ENCODE measurements around the gene UBN1.

The UBN1 gene

DNA sequence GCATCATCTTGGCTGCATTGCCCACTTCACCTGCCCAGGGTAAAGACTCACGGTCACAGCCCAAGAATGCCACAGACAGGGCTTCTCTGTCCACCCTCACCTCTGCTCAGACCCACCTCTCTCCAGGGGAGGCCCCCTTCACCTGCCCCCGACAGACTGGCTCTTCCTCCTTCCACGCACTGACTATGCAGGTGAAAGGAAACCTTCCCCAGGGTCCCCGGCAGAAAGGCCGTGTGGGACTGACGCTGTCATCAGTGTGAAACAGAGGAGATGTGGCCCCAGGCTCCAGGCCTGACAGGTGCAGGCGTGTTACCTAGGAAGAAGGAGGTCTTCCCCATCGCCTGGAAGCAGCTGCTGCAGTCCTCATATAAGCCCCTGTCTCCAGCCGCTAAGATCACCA is 35.5 kb upstream of the UBN1 start:
- Histone ChIP-seq H2BK12ac (ENCODE audit: low read length in 2 of 2) (no peak overlapping the region), H2BK15ac (ENCODE audit: low read depth, poor library complexity, severe bottlenecking) (no peak overlapping the region), H3K9ac (ENCODE audit: low read length) (no peak overlapping the region), H3K79me1 (replicated peaks; ENCODE audit: low read length, poor library complexity, severe bottlenecking) (peaks cover 16% of the 10 kb centered on the region), H3K36me3 (ENCODE audit: control insufficient read depth in 1 of 2, insufficient read depth in 2 of 2, low read depth in 1 of 2, low read length in 2 of 2) (peaks cover 64 to 83% of the 10 kb centered on the region in 2 experiments), H3K9me3 (ENCODE audit: control insufficient read depth, low read length) (no peaks in the 10 kb centered on the region), H3K14ac (ENCODE audit: low read length in 2 of 2) (no peak overlapping the region), H3K18ac (ENCODE audit: low read depth in 1 of 2, low read length in 2 of 2) (no peak overlapping the region), H4K8ac (ENCODE audit: low read length) (peak overlapping the region; percentile 23), H2BK5ac (ENCODE audit: low read depth, low read length, poor library complexity, severe bottlenecking) (no peak overlapping the region), H2AK5ac (ENCODE audit: low read length, severe bottlenecking) (no peak overlapping the region), H3K27ac (ENCODE audit: low read length, poor library complexity, severe bottlenecking) (no peak overlapping the region), H2AFZ (ENCODE audit: low read depth, low read length) (no peak overlapping the region), H3K4me1 (ENCODE audit: control insufficient read depth, insufficient read depth, low read depth, low read length) (no peaks in the 10 kb centered on the region), H3K23ac (ENCODE audit: low read length in 2 of 2) (no peak overlapping the region), H3K4ac (ENCODE audit: low read depth in 1 of 2, low read length in 2 of 2) (no peak overlapping the region), H3K27me3 (ENCODE audit: control insufficient read depth in 1 of 2, insufficient read depth in 1 of 2, low read length in 2 of 2) (no peaks in the 10 kb centered on the region), H4K91ac (ENCODE audit: low read length) (no peak overlapping the region), H2BK120ac (ENCODE audit: low read depth, low read length) (no peak overlapping the region), H3K4me3 (ENCODE audit: insufficient read depth in 1 of 2, low read depth in 1 of 2, low read length in 2 of 2) (no peak overlapping the region), H3K4me2 (ENCODE audit: low read length, poor library complexity, severe bottlenecking) (no peak overlapping the region)
- no peak for DNase-seq
- WGBS = 95% methylated on average over 9 of the region's 9 CpGs

DNA sequence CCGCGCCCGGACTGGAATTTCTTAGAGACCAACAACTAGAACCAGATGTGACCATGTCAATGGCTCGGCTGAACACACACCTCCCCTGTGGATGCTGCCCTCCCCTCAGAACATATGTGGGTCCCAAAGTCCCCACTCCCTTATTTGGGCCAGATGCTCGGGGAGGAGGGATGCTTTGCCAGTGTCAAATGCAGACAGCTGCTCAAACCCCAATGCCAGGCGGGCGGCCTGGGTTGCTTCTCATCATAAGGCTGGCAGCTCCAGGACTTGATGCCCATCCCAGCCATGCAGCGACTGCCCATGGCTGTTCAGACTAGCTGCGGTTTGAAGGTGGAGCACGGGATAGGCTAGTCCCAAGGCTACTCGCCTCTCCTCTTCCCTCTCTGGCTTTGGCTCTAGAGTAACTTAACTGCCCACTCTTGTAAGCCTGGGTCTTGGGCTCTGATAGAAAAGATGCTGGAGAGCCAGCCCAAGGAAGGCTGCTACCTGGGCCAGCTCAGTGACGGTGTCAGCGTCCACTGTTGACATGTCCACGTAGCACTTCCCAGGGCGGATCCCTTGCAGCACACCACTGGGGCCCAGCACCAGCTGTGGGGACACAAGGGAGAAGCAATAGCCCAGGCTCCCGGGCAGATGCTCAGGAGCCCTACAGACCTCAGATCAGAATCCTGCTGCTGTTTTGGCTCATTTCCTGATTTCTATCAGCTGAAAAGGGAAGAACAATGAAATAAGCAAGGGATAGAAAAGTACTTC is 33.9 kb upstream of the UBN1 start:
- Histone ChIP-seq H3K9ac (ENCODE audit: low read length) (no peak overlapping the region), H4K8ac (ENCODE audit: low read length) (no peak overlapping the region), H4K91ac (ENCODE audit: low read length) (no peak overlapping the region), H2BK15ac (ENCODE audit: low read depth, poor library complexity, severe bottlenecking) (no peak overlapping the region), H3K23ac (ENCODE audit: low read length in 2 of 2) (no peak overlapping the region), H3K4me3 (ENCODE audit: insufficient read depth in 1 of 2, low read depth in 1 of 2, low read length in 2 of 2) (no peak overlapping the region), H2BK120ac (ENCODE audit: low read depth, low read length) (no peak overlapping the region), H2AK5ac (ENCODE audit: low read length, severe bottlenecking) (no peak overlapping the region), H2BK12ac (ENCODE audit: low read length in 2 of 2) (no peak overlapping the region), H3K9me3 (ENCODE audit: control insufficient read depth, low read length) (no peaks in the 10 kb centered on the region), H3K27me3 (ENCODE audit: control insufficient read depth in 1 of 2, insufficient read depth in 1 of 2, low read length in 2 of 2) (no peaks in the 10 kb centered on the region), H3K4me1 (ENCODE audit: control insufficient read depth, insufficient read depth, low read depth, low read length) (no peaks in the 10 kb centered on the region), H3K14ac (ENCODE audit: low read length in 2 of 2) (no peak overlapping the region), H2BK5ac (ENCODE audit: low read depth, low read length, poor library complexity, severe bottlenecking) (no peak overlapping the region), H3K27ac (ENCODE audit: low read length, poor library complexity, severe bottlenecking) (no peak overlapping the region), H3K36me3 (ENCODE audit: control insufficient read depth in 1 of 2, insufficient read depth in 2 of 2, low read depth in 1 of 2, low read length in 2 of 2) (peaks cover 70 to 80% of the 10 kb centered on the region in 2 experiments), H3K79me1 (replicated peaks; ENCODE audit: low read length, poor library complexity, severe bottlenecking) (peaks cover 20% of the 10 kb centered on the region), H2AFZ (ENCODE audit: low read depth, low read length) (no peak overlapping the region), H3K18ac (ENCODE audit: low read depth in 1 of 2, low read length in 2 of 2) (no peak overlapping the region), H3K4ac (ENCODE audit: low read depth in 1 of 2, low read length in 2 of 2) (no peak overlapping the region), H3K4me2 (ENCODE audit: low read length, poor library complexity, severe bottlenecking) (no peak overlapping the region)
- 97% methylated on average over 16 of the region's 16 CpGs for WGBS
- DNase-seq = no peak

DNA sequence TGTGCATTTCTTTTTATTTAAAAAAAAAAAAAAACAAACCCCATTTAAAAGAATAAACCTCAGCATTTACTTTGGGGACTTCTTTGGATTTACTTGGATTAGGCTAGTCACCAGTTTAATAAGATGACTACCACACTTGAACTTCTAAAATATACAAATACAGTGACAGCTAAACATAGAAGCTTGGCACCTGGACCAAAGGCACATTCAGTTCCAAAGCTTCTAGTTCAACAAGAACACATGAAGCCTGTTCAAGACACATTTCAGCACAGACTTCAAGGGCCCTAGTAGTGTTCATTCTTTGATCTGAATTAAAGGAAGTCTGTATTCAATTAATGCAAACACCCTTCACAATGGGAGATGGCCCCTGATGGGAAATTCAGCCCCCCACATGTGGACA is 33.2 kb upstream of the UBN1 start:
- H2BK15ac ChIP-seq (ENCODE audit: low read depth, poor library complexity, severe bottlenecking) = no peak overlapping the region
- H3K18ac ChIP-seq (ENCODE audit: low read depth in 1 of 2, low read length in 2 of 2) = no peak overlapping the region
- no peaks in the 10 kb centered on the region for H3K9me3 ChIP-seq (ENCODE audit: control insufficient read depth, low read length)
- no peak overlapping the region for H3K4me3 ChIP-seq (ENCODE audit: insufficient read depth in 1 of 2, low read depth in 1 of 2, low read length in 2 of 2)
- H2AK5ac ChIP-seq (ENCODE audit: low read length, severe bottlenecking) = no peak overlapping the region
- no peak overlapping the region for H3K23ac ChIP-seq (ENCODE audit: low read length in 2 of 2)
- no peak overlapping the region for H3K27ac ChIP-seq (ENCODE audit: low read length, poor library complexity, severe bottlenecking)
- no peaks in the 10 kb centered on the region for H3K4me1 ChIP-seq (ENCODE audit: control insufficient read depth, insufficient read depth, low read depth, low read length)
- H3K27me3 ChIP-seq (ENCODE audit: control insufficient read depth in 1 of 2, insufficient read depth in 1 of 2, low read length in 2 of 2) = no peaks in the 10 kb centered on the region
- no peak overlapping the region for H3K14ac ChIP-seq (ENCODE audit: low read length in 2 of 2)
- no peak overlapping the region for H4K8ac ChIP-seq (ENCODE audit: low read length)
- no peak overlapping the region for H2AFZ ChIP-seq (ENCODE audit: low read depth, low read length)
- peaks cover 75 to 80% of the 10 kb centered on the region in 2 experiments for H3K36me3 ChIP-seq (ENCODE audit: control insufficient read depth in 1 of 2, insufficient read depth in 2 of 2, low read depth in 1 of 2, low read length in 2 of 2)
- H3K9ac ChIP-seq (ENCODE audit: low read length) = no peak overlapping the region
- H2BK5ac ChIP-seq (ENCODE audit: low read depth, low read length, poor library complexity, severe bottlenecking) = no peak overlapping the region
- peaks cover 24% of the 10 kb centered on the region for H3K79me1 ChIP-seq (replicated peaks; ENCODE audit: low read length, poor library complexity, severe bottlenecking)
- H2BK120ac ChIP-seq (ENCODE audit: low read depth, low read length) = no peak overlapping the region
- no peak overlapping the region for H3K4ac ChIP-seq (ENCODE audit: low read depth in 1 of 2, low read length in 2 of 2)
- no peak overlapping the region for H4K91ac ChIP-seq (ENCODE audit: low read length)
- DNase-seq = no peak
- H2BK12ac ChIP-seq (ENCODE audit: low read length in 2 of 2) = no peak overlapping the region
- H3K4me2 ChIP-seq (ENCODE audit: low read length, poor library complexity, severe bottlenecking) = no peak overlapping the region

DNA sequence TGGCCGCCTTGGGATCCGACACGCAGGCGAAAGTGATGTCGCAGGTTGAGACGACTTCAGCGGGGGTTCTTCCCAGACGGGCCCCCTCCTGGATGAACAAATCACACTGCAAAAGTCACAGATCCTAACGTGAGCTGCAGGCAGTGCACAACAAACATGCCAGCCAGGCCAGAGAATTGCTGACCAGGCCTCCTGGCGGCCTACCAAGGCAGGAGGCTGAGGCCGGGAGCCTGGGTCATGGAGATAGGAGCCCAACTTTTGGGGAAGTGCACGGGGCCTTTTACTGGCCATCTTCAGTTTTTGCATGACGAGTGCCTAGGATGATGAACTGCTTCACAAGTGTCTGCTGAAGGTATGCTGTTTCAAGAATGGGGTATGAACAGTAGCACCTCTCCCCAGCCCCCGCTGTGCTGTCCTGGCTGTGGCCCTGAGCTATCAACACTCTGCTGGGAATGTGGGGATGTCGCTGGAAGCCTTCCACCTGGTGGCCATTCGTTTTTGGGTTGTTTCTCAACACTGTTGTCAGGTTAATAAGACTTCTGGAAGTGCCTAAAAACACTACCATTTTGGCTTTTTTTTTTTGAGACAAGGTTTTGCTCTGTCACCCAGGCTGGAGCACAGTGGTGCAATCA is 32.6 kb upstream of the UBN1 start:
- no peak overlapping the region for H3K18ac ChIP-seq (ENCODE audit: low read depth in 1 of 2, low read length in 2 of 2)
- no peak overlapping the region for H4K91ac ChIP-seq (ENCODE audit: low read length)
- H3K79me1 ChIP-seq (replicated peaks; ENCODE audit: low read length, poor library complexity, severe bottlenecking) = peaks cover 24% of the 10 kb centered on the region
- H2BK12ac ChIP-seq (ENCODE audit: low read length in 2 of 2) = no peak overlapping the region
- no peak overlapping the region for H2AK5ac ChIP-seq (ENCODE audit: low read length, severe bottlenecking)
- WGBS = 95% methylated on average over 16 of the region's 16 CpGs
- H3K4me3 ChIP-seq (ENCODE audit: insufficient read depth in 1 of 2, low read depth in 1 of 2, low read length in 2 of 2) = no peak overlapping the region
- no peak overlapping the region for H3K14ac ChIP-seq (ENCODE audit: low read length in 2 of 2)
- peaks cover 72 to 84% of the 10 kb centered on the region in 2 experiments for H3K36me3 ChIP-seq (ENCODE audit: control insufficient read depth in 1 of 2, insufficient read depth in 2 of 2, low read depth in 1 of 2, low read length in 2 of 2)
- H2BK120ac ChIP-seq (ENCODE audit: low read depth, low read length) = no peak overlapping the region
- H2AFZ ChIP-seq (ENCODE audit: low read depth, low read length) = no peak overlapping the region
- no peak overlapping the region for H2BK5ac ChIP-seq (ENCODE audit: low read depth, low read length, poor library complexity, severe bottlenecking)
- no peak for DNase-seq
- no peaks in the 10 kb centered on the region for H3K27me3 ChIP-seq (ENCODE audit: control insufficient read depth in 1 of 2, insufficient read depth in 1 of 2, low read length in 2 of 2)
- no peaks in the 10 kb centered on the region for H3K9me3 ChIP-seq (ENCODE audit: control insufficient read depth, low read length)
- H3K4me2 ChIP-seq (ENCODE audit: low read length, poor library complexity, severe bottlenecking) = no peak overlapping the region
- no peak overlapping the region for H3K27ac ChIP-seq (ENCODE audit: low read length, poor library complexity, severe bottlenecking)
- no peak overlapping the region for H4K8ac ChIP-seq (ENCODE audit: low read length)
- no peaks in the 10 kb centered on the region for H3K4me1 ChIP-seq (ENCODE audit: control insufficient read depth, insufficient read depth, low read depth, low read length)
- H2BK15ac ChIP-seq (ENCODE audit: low read depth, poor library complexity, severe bottlenecking) = no peak overlapping the region
- H3K9ac ChIP-seq (ENCODE audit: low read length) = no peak overlapping the region
- H3K4ac ChIP-seq (ENCODE audit: low read depth in 1 of 2, low read length in 2 of 2) = no peak overlapping the region
- H3K23ac ChIP-seq (ENCODE audit: low read length in 2 of 2) = no peak overlapping the region
